Fibroblast of skin of back (primary cell): ENCODE data around the gene CLEC1A. TPM values are rescaled to one million over a fixed set of nuclear protein-coding genes. Genes with fewer than 3 reads are reported as not detected.

Source experiments
- DNase-seq: peaks from one replicate; pipeline ENCODE4 v3.0.0-alpha.2; 2013
- polyA plus RNA-seq, 2 experiments: library from polyadenylated mRNA; unstranded; fragments of 120-200 nt; gene quantifications; one replicate each; pipeline ENCODE4 v1.2.1, GENCODE V29; 2013; ENCODE audit not compliant: insufficient read length in 2 of 2

CLEC1A gene, protein sequence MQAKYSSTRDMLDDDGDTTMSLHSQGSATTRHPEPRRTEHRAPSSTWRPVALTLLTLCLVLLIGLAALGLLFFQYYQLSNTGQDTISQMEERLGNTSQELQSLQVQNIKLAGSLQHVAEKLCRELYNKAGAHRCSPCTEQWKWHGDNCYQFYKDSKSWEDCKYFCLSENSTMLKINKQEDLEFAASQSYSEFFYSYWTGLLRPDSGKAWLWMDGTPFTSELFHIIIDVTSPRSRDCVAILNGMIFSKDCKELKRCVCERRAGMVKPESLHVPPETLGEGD
- polyA plus RNA-seq (2013, experiment 1 of 2; ENCODE audit: insufficient read length), result not detected
- not detected for polyA plus RNA-seq (2013, experiment 2 of 2; ENCODE audit: insufficient read length)

DNA sequence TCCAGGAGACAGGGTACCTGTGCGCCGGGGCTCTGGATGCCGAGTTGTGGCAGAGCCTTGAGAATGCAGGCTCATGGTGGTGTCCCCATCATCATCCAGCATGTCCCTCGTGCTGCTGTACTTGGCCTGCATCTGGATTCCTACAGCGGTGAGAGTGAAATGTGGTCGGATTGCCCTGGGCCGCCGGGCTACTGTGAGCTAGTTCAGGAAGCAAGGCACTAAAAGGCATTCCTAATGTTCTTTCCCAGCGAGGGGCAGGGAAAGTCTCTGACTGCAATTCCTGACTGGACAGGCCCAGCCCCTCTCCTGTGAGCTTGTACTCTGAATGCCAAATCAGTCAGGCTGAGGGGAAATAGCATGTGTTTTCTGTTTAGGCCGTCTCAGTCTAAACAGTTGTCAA is at the start of gene CLEC1A:
Gene CLEC1A (minus strand): TSS at position 195 of the 400 bp plus-strand sequence. CDS start 63 bp downstream, at position 132.
- DNase-seq, result peak; percentile 8

GRCh38 chr12:10147714-10148403 is 49.1 kb upstream of the CLEC1A start:
- DNase-seq, result no peak

DNA sequence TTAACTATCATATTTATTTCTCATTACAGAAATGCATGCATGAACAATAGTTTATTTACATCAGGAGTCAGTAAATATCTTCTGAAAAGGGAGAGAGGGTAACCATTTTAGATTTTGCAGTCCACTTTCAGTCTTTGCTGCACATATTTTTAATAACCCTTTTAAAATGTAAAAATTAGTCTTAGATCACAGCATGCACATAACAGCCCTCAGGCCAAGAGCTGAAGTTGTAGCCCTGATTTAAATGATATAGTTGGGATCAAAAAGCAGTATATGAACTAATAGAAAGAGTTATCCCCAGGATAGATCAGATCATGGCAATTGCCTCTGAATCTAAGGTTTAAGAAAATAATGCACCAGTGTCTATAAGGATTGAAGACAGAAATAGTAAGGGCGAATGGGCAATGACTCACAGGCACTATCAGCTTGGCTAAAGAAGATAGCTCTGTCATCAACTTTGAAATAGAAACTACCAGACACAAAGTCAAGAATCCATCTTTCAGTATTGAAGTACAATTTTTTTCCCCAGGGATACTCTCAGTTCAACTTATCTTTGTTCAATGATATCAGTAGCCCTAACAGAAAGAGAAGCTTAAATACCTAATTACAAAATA is 44.3 kb upstream of the CLEC1A start:
- DNase-seq, result peak; percentile 20

DNA sequence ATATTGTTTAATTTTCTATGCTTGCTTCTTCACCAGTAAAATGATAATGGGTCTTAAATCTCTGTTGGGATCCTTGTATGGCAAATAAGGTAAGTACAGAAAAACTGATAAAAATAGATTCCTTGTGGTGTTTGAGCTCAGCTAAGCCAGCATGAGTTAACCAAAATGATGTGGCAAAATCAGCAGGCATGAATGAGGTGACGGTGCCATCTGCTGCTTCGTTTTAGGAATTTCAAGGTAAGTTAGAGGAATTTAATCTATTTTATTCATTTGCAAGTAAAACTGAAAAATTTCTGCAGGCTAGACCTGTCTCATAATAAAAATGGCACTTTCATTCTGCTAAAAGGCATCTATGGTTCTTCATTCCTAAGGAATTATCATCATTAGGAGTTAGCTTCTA is 41.2 kb upstream of the CLEC1A start:
- DNase-seq, result peak; percentile 38

DNA sequence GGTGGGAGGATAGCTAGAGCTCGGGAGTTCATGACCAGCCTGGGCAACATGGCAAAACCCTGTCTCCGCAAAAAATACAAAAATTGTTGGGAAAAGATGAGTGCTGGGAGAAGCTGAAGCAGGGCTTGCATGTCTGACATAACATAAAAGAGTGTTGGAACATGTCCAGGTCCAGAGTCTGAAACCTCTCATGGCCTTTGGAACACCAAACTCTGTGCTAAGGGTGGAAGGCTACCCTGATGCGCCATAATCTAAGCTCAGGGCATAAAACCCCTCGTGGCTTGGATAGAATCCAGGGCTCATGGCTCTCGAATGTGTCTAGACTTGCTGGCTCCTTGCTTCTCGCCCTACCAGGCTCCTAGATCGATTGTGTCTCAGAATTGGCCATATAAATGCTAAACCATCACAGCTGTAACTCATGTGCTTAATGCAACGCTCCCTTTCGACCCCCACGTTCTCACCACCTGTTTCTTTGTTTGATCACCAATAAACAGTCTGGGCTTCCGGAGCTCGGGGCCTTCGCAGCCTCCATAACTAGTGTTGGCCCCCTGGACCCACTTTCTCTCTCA is 37.9 kb upstream of the CLEC1A start:
- no peak for DNase-seq

GRCh38 chr12:10135126-10135525 is 36.3 kb upstream of the CLEC1A start:
- no peak for DNase-seq

GRCh38 chr12:10132850-10133370 is 34.1 kb upstream of the CLEC1A start:
- DNase-seq, result no peak

DNA sequence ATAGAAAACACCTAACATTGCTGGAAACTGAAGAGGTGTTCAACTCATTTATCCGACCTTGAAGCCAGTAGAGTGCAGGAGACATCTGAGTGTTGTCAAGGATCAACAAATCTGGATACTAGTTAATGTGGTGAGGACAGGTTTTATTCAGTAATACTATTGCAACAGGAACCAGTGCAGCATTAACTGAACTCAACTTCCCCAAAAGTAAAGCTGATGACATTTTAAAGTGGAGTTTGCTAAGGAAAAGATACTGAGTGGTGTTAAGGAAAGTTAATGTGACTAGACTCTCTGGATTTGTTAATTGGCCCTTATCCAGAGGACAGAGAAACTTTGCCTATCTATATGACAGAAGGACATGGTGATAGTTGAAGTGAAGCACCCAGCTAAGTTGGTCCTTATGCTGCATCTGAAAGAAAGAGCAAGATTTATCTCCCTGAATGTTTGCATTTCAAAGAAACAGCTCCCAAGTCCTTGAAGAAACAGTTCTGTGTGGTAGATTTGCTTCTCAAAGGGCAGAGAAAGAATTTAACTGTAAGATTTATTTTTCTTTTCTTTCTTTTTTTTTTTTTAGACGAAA is 32.4 kb upstream of the CLEC1A start:
- DNase-seq, result no peak

- DNase-seq, result no peak
Observed at GRCh38 chr12:10130042-10130441, 31.3 kb upstream of the CLEC1A start, which contains the start of gene CLEC7A. CLEC7A (minus strand) TSS chr12:10130199; CDS start chr12:10130082, 117 bp downstream.

- DNase-seq, result no peak
Observed at GRCh38 chr12:10128687-10129086, 29.9 kb upstream of the CLEC1A start.

DNA sequence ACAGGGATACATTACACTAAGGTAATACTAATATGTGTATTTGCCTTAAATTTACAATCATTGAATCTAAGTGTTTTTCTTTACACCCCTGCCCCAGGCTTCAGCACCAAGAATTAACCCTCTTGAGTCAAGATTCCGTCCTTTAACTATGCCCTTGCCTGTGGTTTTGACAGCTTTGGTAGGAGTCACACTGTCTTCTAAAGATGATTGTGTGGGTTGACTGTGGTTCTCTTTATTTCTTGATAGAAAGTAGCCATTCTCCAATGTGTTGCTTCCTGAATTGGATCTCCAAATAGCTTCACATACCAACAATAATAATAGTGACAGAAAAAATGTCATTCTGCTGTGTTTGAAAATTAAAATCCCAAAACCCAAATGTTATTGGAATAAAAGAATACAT is 27.6 kb upstream of the CLEC1A start:
- DNase-seq, result no peak

- no peak for DNase-seq
Observed at GRCh38 chr12:10122689-10123088, 23.9 kb upstream of the CLEC1A start.

DNA sequence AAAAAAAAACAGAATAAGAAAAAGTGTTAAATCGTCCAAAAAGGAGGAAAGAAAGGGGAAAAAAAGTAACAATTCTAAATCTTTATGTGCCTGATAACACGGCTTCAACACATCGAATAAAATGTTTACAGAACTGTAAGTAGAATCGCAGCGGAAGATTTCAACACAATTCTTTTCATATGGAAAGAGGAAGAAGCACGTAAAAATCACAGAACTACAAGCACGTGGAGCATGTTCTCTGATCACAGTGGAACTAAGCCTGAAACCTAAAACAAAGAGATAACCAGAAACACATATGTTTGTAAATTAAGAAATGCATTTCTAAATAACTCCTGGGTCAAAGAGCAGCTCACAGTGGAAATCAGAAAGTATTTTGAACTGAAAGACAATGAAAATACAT is 22.5 kb upstream of the CLEC1A start:
- DNase-seq, result no peak

DNA sequence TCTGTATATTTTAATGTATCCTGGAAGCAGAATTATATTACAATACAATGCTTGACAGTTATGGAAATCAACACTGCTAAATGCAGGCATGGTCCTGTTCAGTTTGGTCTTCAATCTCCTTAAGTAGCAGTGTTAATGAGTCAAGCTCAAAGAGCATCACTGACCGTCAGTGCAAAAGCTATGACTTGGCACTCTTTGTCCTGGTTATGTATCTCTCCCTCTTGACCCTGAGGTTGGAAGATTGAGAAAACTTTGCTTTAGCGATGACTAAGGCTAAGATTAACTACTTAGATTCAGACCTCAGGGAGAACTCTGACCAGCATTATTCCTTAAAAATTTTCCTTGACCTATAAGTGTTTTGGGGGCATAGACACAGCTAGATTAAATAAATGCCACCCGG is 20.3 kb upstream of the CLEC1A start:
- no peak for DNase-seq

- no peak for DNase-seq
Observed at GRCh38 chr12:10115890-10116289, 17.1 kb upstream of the CLEC1A start.

GRCh38 chr12:10115311-10115710 is 16.5 kb upstream of the CLEC1A start:
- no peak for DNase-seq

DNA sequence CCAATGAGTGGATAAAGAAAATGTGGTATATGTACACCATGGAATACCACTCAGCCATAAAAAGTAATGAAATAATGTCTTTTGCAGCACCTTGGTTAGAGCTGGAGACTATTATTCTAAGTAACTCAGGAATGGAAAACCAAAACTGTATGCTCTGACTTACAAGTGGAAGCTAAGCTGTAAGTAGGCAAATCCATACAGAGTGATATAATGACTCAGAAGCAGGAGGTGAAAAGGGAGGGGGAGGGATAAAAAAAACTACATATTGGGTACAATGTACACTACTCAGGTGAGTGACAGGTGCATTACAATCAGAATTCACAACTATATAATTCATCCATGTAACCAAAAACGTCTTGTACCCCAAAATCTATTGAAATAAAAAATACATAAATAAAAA is 15.1 kb upstream of the CLEC1A start:
- DNase-seq, result no peak

DNA sequence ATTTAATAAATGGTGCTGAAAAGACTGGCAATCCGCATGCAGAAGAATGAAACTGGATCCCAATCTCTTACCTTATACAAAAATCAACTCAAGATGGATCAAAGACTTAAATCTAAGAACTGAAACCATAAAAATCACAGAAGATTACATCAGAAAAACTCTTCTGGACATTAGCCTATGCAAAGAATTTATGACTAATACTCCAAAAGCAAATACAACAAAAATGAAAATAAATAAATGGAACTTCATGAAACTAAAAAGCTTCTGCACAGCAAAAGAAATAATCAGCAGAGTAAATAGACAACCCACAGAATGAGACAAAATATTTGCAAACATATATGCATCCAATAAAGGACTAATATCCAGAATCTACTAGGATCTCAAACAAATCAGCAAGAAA is 14.3 kb upstream of the CLEC1A start:
- peak; percentile 12 for DNase-seq

DNA sequence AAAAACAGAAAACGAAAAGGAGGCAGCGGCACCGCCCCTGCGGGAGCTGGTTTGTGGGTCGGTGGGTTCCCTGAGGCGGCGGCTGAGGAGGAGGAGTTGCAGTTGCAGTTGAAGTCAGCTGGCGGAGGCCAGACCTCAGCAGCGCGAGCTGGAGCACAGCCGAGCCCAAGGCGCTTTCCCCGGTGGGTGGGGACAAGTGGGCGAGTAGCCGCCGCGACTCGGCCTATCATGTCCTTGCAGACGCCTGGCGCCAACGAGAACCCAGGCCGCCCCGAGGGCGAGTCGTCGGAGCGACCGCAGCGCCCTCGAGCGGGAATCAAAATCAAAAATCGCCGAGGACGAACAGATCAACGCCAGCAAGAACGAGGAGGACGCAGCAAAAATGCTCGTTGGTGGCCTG is 12.7 kb upstream of the CLEC1A start:
- no peak for DNase-seq

DNA sequence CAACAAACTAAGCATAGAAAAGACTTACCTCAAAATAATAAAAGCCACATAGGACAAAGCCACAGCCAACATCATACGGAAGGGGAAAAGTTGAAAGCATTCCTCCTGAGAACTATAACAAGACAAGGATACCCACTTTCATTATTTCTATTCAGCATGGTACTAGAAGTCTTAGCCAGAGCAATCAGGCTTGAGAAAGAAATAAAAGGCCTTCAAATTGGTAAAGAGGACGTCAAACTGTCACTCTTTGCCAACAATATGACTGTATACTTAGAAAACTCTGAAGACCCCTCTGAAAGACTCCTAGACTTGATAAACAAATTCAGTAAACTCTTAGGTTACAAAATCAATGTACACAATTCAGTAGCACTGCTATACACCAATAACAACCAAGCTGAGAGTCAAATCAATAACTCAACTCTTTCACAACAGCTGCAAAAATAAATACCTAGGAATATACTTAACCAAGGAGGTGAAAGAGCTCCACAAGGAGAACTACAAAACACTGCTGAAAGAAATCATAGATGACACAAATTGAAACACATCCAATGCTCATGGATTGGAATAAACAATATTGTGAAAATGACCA is 11.6 kb upstream of the CLEC1A start:
- no peak for DNase-seq

DNA sequence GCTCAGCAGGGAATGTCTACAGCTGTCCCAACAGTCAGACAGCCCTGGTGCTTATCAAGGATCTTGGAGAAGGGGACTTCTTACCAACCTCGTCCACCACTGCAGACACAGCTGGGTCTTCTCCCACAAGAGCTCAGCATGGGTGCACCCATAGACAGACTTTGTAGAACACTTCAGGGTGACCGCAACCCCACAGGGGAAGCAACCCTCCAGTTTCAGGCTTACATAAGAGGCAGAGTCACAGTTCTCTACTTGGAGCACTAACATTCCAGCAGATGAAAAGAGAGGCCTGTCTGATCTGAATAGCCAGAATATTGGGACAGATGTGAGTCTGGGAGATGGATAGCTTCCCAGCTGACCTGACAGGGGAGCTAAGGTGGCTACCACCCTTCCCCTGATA is 3.5 kb upstream of the CLEC1A start:
- no peak for DNase-seq

DNA sequence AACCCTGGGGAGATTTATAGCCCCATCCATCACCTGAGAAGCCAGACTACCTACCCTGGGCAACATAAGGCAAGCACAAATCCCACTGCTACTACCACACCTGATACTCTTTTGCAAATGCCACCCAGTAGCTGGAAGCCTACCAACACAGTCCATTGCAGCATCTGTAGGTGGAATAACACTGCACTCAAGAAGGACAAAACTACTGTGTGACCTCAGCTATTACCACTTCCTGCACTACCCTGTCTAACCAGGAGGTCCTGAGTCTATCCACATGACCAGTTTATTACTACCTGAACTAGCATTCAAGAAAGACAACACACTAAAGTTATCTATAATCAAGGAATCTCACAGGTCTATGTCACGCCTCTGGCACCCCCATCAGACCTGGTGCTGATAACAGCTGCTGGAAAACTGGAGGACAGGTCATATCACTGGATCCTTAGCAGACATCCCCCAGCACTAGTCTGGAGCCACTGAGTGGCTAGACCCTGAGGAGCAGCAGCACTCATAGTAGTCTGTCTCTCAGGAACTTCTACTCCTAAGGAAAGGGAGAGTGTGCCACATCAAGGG is 2.9 kb upstream of the CLEC1A start:
- DNase-seq, result no peak
